Tibial nerve (tissue), 4 donors: Measurements from ENCODE around the gene RPS6KL1. TPM values are rescaled to one million over a fixed set of nuclear protein-coding genes. Genes with fewer than 3 reads are reported as not detected.

Experiments used
- DNase-seq, 2 donors: peaks; one replicate each; pipeline ENCODE4 v3.0.0-alpha.2; 2019; ENCODE audit warnings: low spot score in 2 of 2
- H3K27ac ChIP-seq, 4 donors: fragments of 200-600 bp; sonication (generic) in 3 of 4; one replicate each; pipeline ENCODE4 v1.5.1; 2017 to 2019; ENCODE audit warnings: mild to moderate bottlenecking in 1 of 4
- H3K27me3 ChIP-seq, 2 donors: fragments of 200-600 bp; sonication (generic) in 1 of 2; one replicate each; pipeline versions ENCODE4 v1.5.1 to v1.6.0; 2017 to 2019
- H3K36me3 ChIP-seq, 3 donors: fragments of 200-600 bp; sonication (generic); one replicate each; pipeline ENCODE4 v1.5.1; 2018 to 2019
- H3K4me1 ChIP-seq, 4 donors: fragments of 200-600 bp; sonication (generic) in 3 of 4; one replicate each; pipeline ENCODE4 v1.5.1; 2017 to 2019
- H3K4me3 ChIP-seq, 4 donors: fragments of 200-600 bp; sonication (generic) in 3 of 4; one replicate each; pipeline ENCODE4 v1.5.1; 2017 to 2019; ENCODE audit warnings: mild to moderate bottlenecking in 1 of 4, moderate library complexity in 1 of 4
- H3K9me3 ChIP-seq, 4 donors: fragments of 200-600 bp; sonication (generic) in 3 of 4; one replicate each; pipeline ENCODE4 v1.5.1; 2017 to 2019
- EP300 ChIP-seq, 2 donors: sonication (generic); formaldehyde crosslinking; IDR thresholded peaks; one replicate each; pipeline ENCODE4 v1.6.1; 2017; ENCODE audit warnings: antibody characterized with exemption in 2 of 2, mild to moderate bottlenecking in 1 of 2
- POLR2A ChIP-seq, 2 donors: fragments of 450-650 bp; IDR thresholded peaks; one replicate each; pipeline ENCODE4 v1.6.1; 2017; ENCODE audit warnings: antibody characterized with exemption in 2 of 2, mild to moderate bottlenecking in 2 of 2, moderate library complexity in 2 of 2
- WGBS, 2 donors: methylation state at CpG; one replicate each; pipeline ENCODE4 v1.1.5; 2018; 5-methylcytosine and 5-hydroxymethylcytosine counted together
- total RNA-seq, 4 donors: library from RNA; depleted of rRNA; stranded (reverse); fragments of >200 nt; gene quantifications; one replicate each; pipeline ENCODE4 v1.1.0, GENCODE V29; 2016
- TF ChIP-seq, protein P1 (sequence below), 5 experiments: fragments of 200-600 bp in 3 of 5; fragments of 450-650 bp in 2 of 5; sonication (generic) in 3 of 5; IDR thresholded peaks; one replicate each; pipeline ENCODE4 v1.5.1; 2016 to 2019; ENCODE audit warnings: antibody characterized with exemption in 5 of 5, mild to moderate bottlenecking in 3 of 5, moderate library complexity in 2 of 5

The RPS6KL1 gene
- total RNA-seq, 4 donors from 2014 or later, result 2.0 to 20.7 (median 7.7) TPM

DNA sequence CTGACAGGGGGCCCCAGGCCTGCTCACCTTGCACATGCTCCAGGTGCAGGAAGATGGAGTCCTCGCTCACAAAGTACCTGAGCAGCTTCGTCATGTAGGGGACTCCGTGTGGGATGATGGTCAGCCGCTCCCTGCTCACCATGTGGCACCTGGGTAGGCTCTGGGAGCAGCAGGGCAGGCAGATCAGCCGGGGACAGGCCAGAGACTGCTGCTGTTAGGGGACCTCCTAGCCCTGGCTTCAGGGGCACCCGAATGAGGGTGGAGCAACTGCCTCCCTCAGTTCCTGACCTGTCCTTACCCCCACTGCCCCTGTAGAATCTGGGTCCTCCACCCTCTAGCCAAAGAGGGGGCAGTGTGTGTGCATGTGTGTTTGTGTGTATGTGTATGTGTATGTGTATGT, 11.8 kb downstream of the RPS6KL1 start:
- 89 to 92% methylated on average over 5 to 6 of the region's 6 CpGs for WGBS, 2 donors

DNA sequence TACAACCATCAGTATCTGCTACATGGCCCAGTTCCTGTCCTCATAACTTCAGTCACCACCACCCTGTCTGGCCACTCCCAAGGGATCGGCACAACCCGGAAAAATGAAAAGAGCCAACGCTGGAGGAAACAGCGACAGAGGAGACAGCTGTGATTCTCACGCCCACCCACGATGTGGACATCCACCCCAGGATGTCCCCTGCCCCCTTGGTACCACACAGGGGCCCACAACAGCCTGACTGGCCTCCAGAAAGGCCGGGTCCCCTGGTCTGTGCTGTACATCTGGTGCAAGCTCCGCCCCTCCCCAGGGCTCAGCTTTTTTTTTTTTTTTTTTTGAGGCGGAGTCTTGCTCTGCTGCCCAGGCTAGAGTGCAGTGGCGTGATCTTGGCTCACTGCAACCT, 12.5 kb downstream of the RPS6KL1 start:
- no peak overlapping the region for H3K27ac ChIP-seq
- H3K36me3 ChIP-seq, result peaks cover 0 to 8% (median 0%) of the 10 kb centered on the region in 3 donors
- WGBS, 2 donors, result 57 to 62% methylated on average over 10 of the region's 10 CpGs
- H3K4me1 ChIP-seq, result peaks cover 0 to 40% (median 14%) of the 10 kb centered on the region in 4 donors
- no peaks in the 10 kb centered on the region for H3K27me3 ChIP-seq
- DNase-seq, result no peak
- TF ChIP-seq EP300 (IDR thresholded peaks at IDR 0.05), result no peak
- no peak for TF ChIP-seq POLR2A (IDR thresholded peaks at IDR 0.05)
- TF ChIP-seq, protein P1, sequence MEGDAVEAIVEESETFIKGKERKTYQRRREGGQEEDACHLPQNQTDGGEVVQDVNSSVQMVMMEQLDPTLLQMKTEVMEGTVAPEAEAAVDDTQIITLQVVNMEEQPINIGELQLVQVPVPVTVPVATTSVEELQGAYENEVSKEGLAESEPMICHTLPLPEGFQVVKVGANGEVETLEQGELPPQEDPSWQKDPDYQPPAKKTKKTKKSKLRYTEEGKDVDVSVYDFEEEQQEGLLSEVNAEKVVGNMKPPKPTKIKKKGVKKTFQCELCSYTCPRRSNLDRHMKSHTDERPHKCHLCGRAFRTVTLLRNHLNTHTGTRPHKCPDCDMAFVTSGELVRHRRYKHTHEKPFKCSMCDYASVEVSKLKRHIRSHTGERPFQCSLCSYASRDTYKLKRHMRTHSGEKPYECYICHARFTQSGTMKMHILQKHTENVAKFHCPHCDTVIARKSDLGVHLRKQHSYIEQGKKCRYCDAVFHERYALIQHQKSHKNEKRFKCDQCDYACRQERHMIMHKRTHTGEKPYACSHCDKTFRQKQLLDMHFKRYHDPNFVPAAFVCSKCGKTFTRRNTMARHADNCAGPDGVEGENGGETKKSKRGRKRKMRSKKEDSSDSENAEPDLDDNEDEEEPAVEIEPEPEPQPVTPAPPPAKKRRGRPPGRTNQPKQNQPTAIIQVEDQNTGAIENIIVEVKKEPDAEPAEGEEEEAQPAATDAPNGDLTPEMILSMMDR (IDR thresholded peaks at IDR 0.05), result no peak
- H3K4me3 ChIP-seq, result no peak overlapping the region
- H3K9me3 ChIP-seq, result no peaks in the 10 kb centered on the region

More for the DNA sequence above, 11.8 kb downstream of the RPS6KL1 start:
- TF ChIP-seq, protein P1 (IDR thresholded peaks at IDR 0.05), result no peak
- TF ChIP-seq POLR2A (IDR thresholded peaks at IDR 0.05) (no peak), EP300 (IDR thresholded peaks at IDR 0.05) (no peak)
- Histone ChIP-seq H3K36me3 (peaks cover 0 to 8% (median 0%) of the 10 kb centered on the region in 3 donors), H3K4me1 (peaks cover 0 to 40% (median 14%) of the 10 kb centered on the region in 4 donors), H3K4me3 (no peak overlapping the region), H3K9me3 (no peaks in the 10 kb centered on the region), H3K27me3 (no peaks in the 10 kb centered on the region), H3K27ac (no peak overlapping the region)
- no peak for DNase-seq

DNA sequence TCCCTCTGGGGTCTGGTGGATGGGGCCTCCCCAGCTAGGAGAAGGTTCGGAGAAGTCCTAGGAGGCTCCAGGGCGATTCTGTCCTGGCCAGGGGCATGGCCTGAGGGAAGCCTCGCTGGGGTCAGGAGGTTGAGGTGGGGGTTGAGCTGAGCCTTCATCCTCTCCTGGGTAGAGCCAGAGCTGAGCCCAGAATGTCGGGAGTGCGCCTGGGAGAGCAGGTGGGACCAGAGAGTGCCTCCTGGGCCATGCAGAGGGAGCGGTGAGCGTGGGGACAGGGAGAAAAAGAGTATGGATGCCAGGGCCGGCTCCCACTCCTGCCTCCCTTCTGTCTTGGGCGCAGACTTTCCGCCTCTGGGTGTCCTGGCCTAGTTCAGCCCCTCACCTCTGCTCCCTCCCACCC, 13.1 kb downstream of the RPS6KL1 start:
- no peak for DNase-seq
- TF ChIP-seq POLR2A (IDR thresholded peaks at IDR 0.05), result no peak
- TF ChIP-seq EP300 (IDR thresholded peaks at IDR 0.05), result no peak
- TF ChIP-seq, protein P1 (IDR thresholded peaks at IDR 0.05), result no peak
- Histone ChIP-seq H3K4me1 (peaks cover 0 to 40% (median 16%) of the 10 kb centered on the region in 4 donors), H3K36me3 (peaks cover 0 to 8% (median 0%) of the 10 kb centered on the region in 3 donors), H3K27ac (no peak overlapping the region), H3K4me3 (no peak overlapping the region), H3K27me3 (no peaks in the 10 kb centered on the region), H3K9me3 (no peaks in the 10 kb centered on the region)
- 83 to 88% methylated on average over 10 of the region's 10 CpGs for WGBS, 2 donors

DNA sequence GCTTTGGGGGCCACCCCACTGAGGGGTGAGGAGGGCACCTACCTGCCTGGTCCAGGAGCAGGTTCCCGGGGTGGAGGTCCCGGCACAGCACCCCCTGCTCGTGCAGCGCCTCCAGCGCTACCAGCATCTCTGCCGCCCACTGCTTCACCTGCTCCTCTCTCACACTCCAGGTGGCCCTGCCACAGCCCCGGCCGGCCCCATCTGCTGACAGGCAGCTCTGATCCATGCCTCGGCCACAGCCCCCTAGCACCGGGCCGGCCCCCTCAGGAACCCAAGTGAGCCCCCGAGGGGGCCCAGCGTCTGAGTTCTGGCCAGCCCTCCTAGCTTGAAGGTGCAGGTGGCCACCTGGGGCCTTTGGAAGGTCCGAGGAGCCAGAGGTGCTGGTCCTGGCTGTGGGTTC, 13.6 kb downstream of the RPS6KL1 start:
- no peak for DNase-seq
- Histone ChIP-seq H3K4me3 (no peak overlapping the region), H3K36me3 (peaks cover 0 to 10% (median 0%) of the 10 kb centered on the region in 3 donors), H3K27ac (no peak overlapping the region), H3K9me3 (no peaks in the 10 kb centered on the region), H3K27me3 (no peaks in the 10 kb centered on the region), H3K4me1 (peaks cover 0 to 40% (median 15%) of the 10 kb centered on the region in 4 donors)
- 86 to 87% methylated on average over 14 of the region's 14 CpGs for WGBS, 2 donors
- TF ChIP-seq POLR2A (IDR thresholded peaks at IDR 0.05) (no peak), EP300 (IDR thresholded peaks at IDR 0.05) (no peak)
- TF ChIP-seq, protein P1 (IDR thresholded peaks at IDR 0.05), result no peak

DNA sequence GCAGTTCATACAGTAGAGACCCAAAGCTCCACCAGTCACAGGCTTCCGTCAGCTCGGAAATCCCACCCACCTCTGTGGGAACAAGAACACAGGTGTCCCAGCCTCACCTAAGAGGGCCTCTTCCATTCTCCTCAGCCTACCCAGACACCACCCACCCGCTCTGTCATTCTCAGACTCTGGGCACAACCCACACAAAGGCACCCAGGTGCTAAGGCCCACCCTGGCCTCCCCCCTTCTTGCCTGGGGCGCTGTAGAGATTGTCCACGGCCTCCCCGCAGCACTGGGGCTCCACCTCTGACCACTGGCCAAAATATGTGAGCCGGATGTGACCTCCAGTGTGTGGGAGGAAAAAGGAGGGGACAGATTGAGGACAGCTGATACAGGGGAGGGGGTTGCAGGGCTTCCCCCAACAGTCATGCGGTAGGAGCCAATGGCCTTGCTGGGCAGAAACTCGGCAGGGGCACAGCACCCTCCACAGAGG, 14.2 kb downstream of the RPS6KL1 start:
- H3K27me3 ChIP-seq, result no peaks in the 10 kb centered on the region
- TF ChIP-seq EP300 (IDR thresholded peaks at IDR 0.05), result no peak
- TF ChIP-seq, protein P1 (IDR thresholded peaks at IDR 0.05), result no peak
- no peak for TF ChIP-seq POLR2A (IDR thresholded peaks at IDR 0.05)
- H3K9me3 ChIP-seq, result no peaks in the 10 kb centered on the region
- H3K4me3 ChIP-seq, result no peak overlapping the region
- no peak overlapping the region for H3K27ac ChIP-seq
- peaks cover 0 to 34% (median 11%) of the 10 kb centered on the region in 4 donors for H3K4me1 ChIP-seq
- peaks cover 0 to 16% (median 0%) of the 10 kb centered on the region in 3 donors for H3K36me3 ChIP-seq
- DNase-seq, result no peak
- WGBS, 2 donors, result 46 to 68% methylated on average over 7 to 8 of the region's 9 CpGs
